Left ventricle myocardium inferior (tissue), 1 donor: Measurements from ENCODE around the gene SCPEP1. TPM values are rescaled to one million over a fixed set of nuclear protein-coding genes. Genes with fewer than 3 reads are reported as not detected.

Experiments used
- DNase-seq: peaks from one replicate; pipeline ENCODE4 v3.0.0-alpha.2; 2020
- H3K27ac ChIP-seq: fragments of 200-600 bp; replicated peaks from 2 replicates; pipeline ENCODE4 v1.8.0; 2021
- H3K27me3 ChIP-seq: fragments of 200-600 bp; 2 replicates; pipeline ENCODE4 v1.8.0; 2021; ENCODE audit warnings: low read depth
- H3K36me3 ChIP-seq: fragments of 200-600 bp; 2 replicates; pipeline ENCODE4 v1.8.0; 2021
- H3K4me1 ChIP-seq: fragments of 200-600 bp; 2 replicates; pipeline ENCODE4 v1.8.0; 2021
- H3K4me3 ChIP-seq: fragments of 200-600 bp; 2 replicates; pipeline ENCODE4 v1.8.0; 2021; ENCODE audit warnings: mild to moderate bottlenecking, moderate library complexity
- H3K9me3 ChIP-seq: fragments of 200-600 bp; replicated peaks from 2 replicates; pipeline ENCODE4 v1.8.0; 2021
- CTCF ChIP-seq: fragments of 200-600 bp; IDR thresholded peaks from 2 replicates; pipeline ENCODE4 v1.8.0; 2021; ENCODE audit warnings: antibody characterized with exemption, mild to moderate bottlenecking, borderline replicate concordance
- intact Hi-C: fragments of 100-400 bp; cut with micrococcal nuclease; formaldehyde crosslinking; loops from one replicate; pipeline ENCODE4 v1.11.0; 2022
- total RNA-seq: library from RNA; stranded (reverse); fragmentation: NEBNext Ultra II Directional; extraction: Animal tissue kit (Norgen Biotek cat#: 25700); gene quantifications from one replicate; pipeline ENCODE4 v1.2.1, GENCODE V29; 2021
- donor health status: DM: no; HTN: yes; CAD: no; lungs with severe emphysema.

Gene SCPEP1
- total RNA-seq, 1 donor from 2014 or later, result 70.2 TPM

- Histone ChIP-seq H3K9me3 (no peaks in the 10 kb centered on the region), H3K27me3 (no peaks in the 10 kb centered on the region), H3K27ac (no peak overlapping the region), H3K4me3 (no peak overlapping the region), H3K4me1 (peaks cover 6% of the 10 kb centered on the region), H3K36me3 (peaks cover 93% of the 10 kb centered on the region)
- intact Hi-C loops, result no loop called here
- TF ChIP-seq CTCF, result no peak
- DNase-seq, result no peak
These were observed 17.8 kb downstream of the SCPEP1 start for GRCh38 chr17:56995766-56996165.

- intact Hi-C loops, result no loop called here
- H3K27ac ChIP-seq, result no peak overlapping the region
- H3K27me3 ChIP-seq, result no peaks in the 10 kb centered on the region
- no peak overlapping the region for H3K4me3 ChIP-seq
- peaks cover 93% of the 10 kb centered on the region for H3K36me3 ChIP-seq
- no peaks in the 10 kb centered on the region for H3K9me3 ChIP-seq
- no peak for DNase-seq
- H3K4me1 ChIP-seq, result peaks cover 6% of the 10 kb centered on the region
- no peak for TF ChIP-seq CTCF
These were observed 19.4 kb downstream of the SCPEP1 start for GRCh38 chr17:56997313-56997712.

DNA sequence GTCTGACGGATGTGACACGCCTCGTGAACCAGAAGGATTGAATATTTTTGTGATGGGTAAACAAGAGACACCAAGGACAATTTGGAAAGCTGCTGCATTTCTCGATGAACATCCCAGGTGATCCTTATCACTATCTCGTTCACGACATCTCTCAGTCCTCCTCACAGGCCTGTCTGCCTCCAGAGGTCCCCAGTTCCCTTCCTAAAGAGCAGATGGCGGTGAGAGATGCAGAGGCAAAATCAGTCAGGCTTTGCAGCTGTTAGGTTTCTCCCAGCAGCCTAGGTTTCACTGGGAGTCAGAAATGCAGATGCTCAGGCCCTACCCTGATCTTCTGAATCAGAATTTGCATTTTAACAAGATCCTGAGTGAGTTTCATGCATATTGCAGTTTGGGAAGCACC, 23.6 kb downstream of the SCPEP1 start:
- Histone ChIP-seq H3K27me3 (no peaks in the 10 kb centered on the region), H3K27ac (no peak overlapping the region), H3K36me3 (peaks cover 80% of the 10 kb centered on the region), H3K9me3 (no peaks in the 10 kb centered on the region), H3K4me1 (no peaks in the 10 kb centered on the region), H3K4me3 (no peak overlapping the region)
- TF ChIP-seq CTCF, result no peak
- no peak for DNase-seq
- intact Hi-C loops, result no loop called here

GRCh38 chr17:57002904-57003303, 25.0 kb downstream of the SCPEP1 start:
- no peak for DNase-seq
- Histone ChIP-seq H3K4me3 (no peak overlapping the region), H3K27ac (no peak overlapping the region), H3K27me3 (no peaks in the 10 kb centered on the region), H3K36me3 (peaks cover 75% of the 10 kb centered on the region), H3K9me3 (no peaks in the 10 kb centered on the region), H3K4me1 (no peaks in the 10 kb centered on the region)
- intact Hi-C loops, result no loop called here
- TF ChIP-seq CTCF, result no peak

DNA sequence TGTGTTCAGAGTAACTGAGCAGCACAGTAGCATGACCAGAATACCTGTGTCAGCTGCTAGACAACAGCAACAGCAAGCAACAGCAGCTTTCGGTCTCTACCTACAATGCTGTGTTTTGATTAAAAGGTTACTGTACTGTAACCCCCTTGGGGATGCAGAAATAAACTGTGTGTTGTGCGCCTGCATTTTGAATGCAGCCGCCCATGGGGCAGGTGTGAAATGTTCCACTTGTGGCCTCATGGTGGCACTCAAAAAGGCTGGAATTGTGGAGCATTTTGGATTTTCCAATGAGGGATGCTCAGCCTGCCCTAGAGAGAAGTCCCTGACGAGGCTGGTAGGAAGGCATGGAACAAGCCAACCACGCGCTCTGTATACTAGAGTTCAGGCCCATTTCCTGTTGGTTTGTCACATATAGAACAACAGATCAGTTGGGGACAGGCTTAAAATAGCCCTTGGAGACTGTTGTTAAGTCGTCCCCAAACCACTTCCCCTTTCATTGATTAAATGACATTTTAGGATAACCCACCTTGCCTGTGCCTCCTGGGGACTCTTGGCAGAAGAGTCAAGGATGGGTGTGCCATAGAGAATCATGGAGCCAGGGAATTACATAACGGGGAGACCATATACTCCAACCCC, 27.1 kb downstream of the SCPEP1 start:
- Histone ChIP-seq H3K4me1 (peaks cover 5% of the 10 kb centered on the region), H3K27ac (no peak overlapping the region), H3K4me3 (no peak overlapping the region), H3K9me3 (no peaks in the 10 kb centered on the region), H3K36me3 (peaks cover 58% of the 10 kb centered on the region), H3K27me3 (no peaks in the 10 kb centered on the region)
- intact Hi-C loops, result no loop called here
- DNase-seq, result no peak
- peak; percentile 53 for TF ChIP-seq CTCF

- intact Hi-C loops, result no loop called here
- TF ChIP-seq CTCF, result no peak
- no peaks in the 10 kb centered on the region for H3K9me3 ChIP-seq
- H3K27me3 ChIP-seq, result no peaks in the 10 kb centered on the region
- no peak overlapping the region for H3K4me3 ChIP-seq
- peaks cover 48% of the 10 kb centered on the region for H3K36me3 ChIP-seq
- H3K27ac ChIP-seq, result no peak overlapping the region
- H3K4me1 ChIP-seq, result peaks cover 8% of the 10 kb centered on the region
- no peak for DNase-seq
These were observed 28.1 kb downstream of the SCPEP1 start for GRCh38 chr17:57006040-57006439.
